Left ventricle myocardium inferior (tissue), 1 donor: ENCODE results near the gene CDC14A. TPM values are rescaled to one million over a fixed set of nuclear protein-coding genes. Genes with fewer than 3 reads are reported as not detected.

Experiments
- DNase-seq: peaks from one replicate; pipeline ENCODE4 v3.0.0-alpha.2; 2020
- H3K27ac ChIP-seq: fragments of 200-600 bp; replicated peaks from 2 replicates; pipeline ENCODE4 v1.8.0; 2021
- H3K27me3 ChIP-seq: fragments of 200-600 bp; 2 replicates; pipeline ENCODE4 v1.8.0; 2021; ENCODE audit warnings: low read depth
- H3K36me3 ChIP-seq: fragments of 200-600 bp; 2 replicates; pipeline ENCODE4 v1.8.0; 2021
- H3K4me1 ChIP-seq: fragments of 200-600 bp; 2 replicates; pipeline ENCODE4 v1.8.0; 2021
- H3K4me3 ChIP-seq: fragments of 200-600 bp; 2 replicates; pipeline ENCODE4 v1.8.0; 2021; ENCODE audit warnings: mild to moderate bottlenecking, moderate library complexity
- H3K9me3 ChIP-seq: fragments of 200-600 bp; replicated peaks from 2 replicates; pipeline ENCODE4 v1.8.0; 2021
- CTCF ChIP-seq: fragments of 200-600 bp; IDR thresholded peaks from 2 replicates; pipeline ENCODE4 v1.8.0; 2021; ENCODE audit warnings: antibody characterized with exemption, mild to moderate bottlenecking, borderline replicate concordance
- intact Hi-C: fragments of 100-400 bp; cut with micrococcal nuclease; formaldehyde crosslinking; loops from one replicate; pipeline ENCODE4 v1.11.0; 2022
- total RNA-seq: library from RNA; stranded (reverse); fragmentation: NEBNext Ultra II Directional; extraction: Animal tissue kit (Norgen Biotek cat#: 25700); gene quantifications from one replicate; pipeline ENCODE4 v1.2.1, GENCODE V29; 2021
- donor health status: DM: no; HTN: yes; CAD: no; lungs with severe emphysema.

Gene CDC14A
- total RNA-seq, 1 donor from 2014 or later, result 2.4 TPM

- Histone ChIP-seq H3K27me3 (no peaks in the 10 kb centered on the region), H3K4me3 (no peak overlapping the region), H3K36me3 (no peaks in the 10 kb centered on the region), H3K9me3 (no peaks in the 10 kb centered on the region), H3K27ac (no peak overlapping the region), H3K4me1 (peaks cover 4% of the 10 kb centered on the region)
- no peak for TF ChIP-seq CTCF
- intact Hi-C loops, result no loop called here
- DNase-seq, result no peak
Observed at GRCh38 chr1:100482748-100483147, 130.4 kb downstream of the CDC14A start.

GRCh38 chr1:100483230-100483629, 130.9 kb downstream of the CDC14A start:
- Histone ChIP-seq H3K27ac (no peak overlapping the region), H3K4me3 (no peak overlapping the region), H3K36me3 (no peaks in the 10 kb centered on the region), H3K4me1 (peaks cover 1% of the 10 kb centered on the region), H3K9me3 (no peaks in the 10 kb centered on the region), H3K27me3 (no peaks in the 10 kb centered on the region)
- intact Hi-C loops, result no loop called here
- DNase-seq, result no peak
- TF ChIP-seq CTCF, result no peak

- Histone ChIP-seq H3K36me3 (peaks cover 3% of the 10 kb centered on the region), H3K4me3 (no peak overlapping the region), H3K27ac (no peak overlapping the region), H3K27me3 (no peaks in the 10 kb centered on the region), H3K4me1 (no peaks in the 10 kb centered on the region), H3K9me3 (no peaks in the 10 kb centered on the region)
- TF ChIP-seq CTCF, result no peak
- no peak for DNase-seq
- intact Hi-C loops, result no loop called here
Observed at GRCh38 chr1:100485855-100486258, 133.6 kb downstream of the CDC14A start.

- intact Hi-C loops, result no loop called here
- no peak for TF ChIP-seq CTCF
- H3K36me3 ChIP-seq, result peaks cover 49% of the 10 kb centered on the region
- no peak overlapping the region for H3K4me3 ChIP-seq
- no peak overlapping the region for H3K27ac ChIP-seq
- H3K9me3 ChIP-seq, result no peaks in the 10 kb centered on the region
- H3K4me1 ChIP-seq, result no peaks in the 10 kb centered on the region
- no peak for DNase-seq
- no peaks in the 10 kb centered on the region for H3K27me3 ChIP-seq
Observed at GRCh38 chr1:100494393-100495084, 142.2 kb downstream of the CDC14A start.

GRCh38 chr1:100496896-100497295, 144.6 kb downstream of the CDC14A start:
- H3K36me3 ChIP-seq, result peaks cover 57% of the 10 kb centered on the region
- no peak for DNase-seq
- no peaks in the 10 kb centered on the region for H3K4me1 ChIP-seq
- no peaks in the 10 kb centered on the region for H3K9me3 ChIP-seq
- no peaks in the 10 kb centered on the region for H3K27me3 ChIP-seq
- intact Hi-C loops, result no loop called here
- no peak overlapping the region for H3K4me3 ChIP-seq
- no peak for TF ChIP-seq CTCF
- H3K27ac ChIP-seq, result no peak overlapping the region

- H3K9me3 ChIP-seq, result no peaks in the 10 kb centered on the region
- DNase-seq, result no peak
- H3K27me3 ChIP-seq, result no peaks in the 10 kb centered on the region
- no peak overlapping the region for H3K4me3 ChIP-seq
- TF ChIP-seq CTCF, result no peak
- no peaks in the 10 kb centered on the region for H3K4me1 ChIP-seq
- no peak overlapping the region for H3K27ac ChIP-seq
- intact Hi-C loops, result no loop called here
- peaks cover 64% of the 10 kb centered on the region for H3K36me3 ChIP-seq
Observed at GRCh38 chr1:100497796-100498195, 145.5 kb downstream of the CDC14A start.
